Vagina (tissue), 2 donors: ENCODE data around the gene VSTM1.

Experiments used
- POLR2A ChIP-seq, 2 donors: fragments of 450-650 bp; IDR thresholded peaks; one replicate each; pipeline ENCODE4 v1.6.1; 2017; ENCODE audit warnings: antibody characterized with exemption in 2 of 2, mild to moderate bottlenecking in 2 of 2, moderate library complexity in 2 of 2
- POLR2AphosphoS5 ChIP-seq, 2 donors: sonication (generic); formaldehyde crosslinking; IDR thresholded peaks; one replicate each; pipeline ENCODE4 v1.9.0; 2017; ENCODE audit warnings: antibody characterized with exemption in 2 of 2, mild to moderate bottlenecking in 2 of 2, low read depth in 1 of 2; ENCODE audit not compliant: insufficient read depth in 1 of 2
- TF ChIP-seq, protein P1 (sequence below), 3 experiments: fragments of 450-650 bp in 2 of 3; fragments of 200-600 bp in 1 of 3; sonication (generic) in 1 of 3; IDR thresholded peaks; one replicate each; pipeline ENCODE4 v1.5.1; 2017 to 2019; ENCODE audit warnings: antibody characterized with exemption in 3 of 3, mild to moderate bottlenecking in 2 of 3, moderate library complexity in 2 of 3

DNA sequence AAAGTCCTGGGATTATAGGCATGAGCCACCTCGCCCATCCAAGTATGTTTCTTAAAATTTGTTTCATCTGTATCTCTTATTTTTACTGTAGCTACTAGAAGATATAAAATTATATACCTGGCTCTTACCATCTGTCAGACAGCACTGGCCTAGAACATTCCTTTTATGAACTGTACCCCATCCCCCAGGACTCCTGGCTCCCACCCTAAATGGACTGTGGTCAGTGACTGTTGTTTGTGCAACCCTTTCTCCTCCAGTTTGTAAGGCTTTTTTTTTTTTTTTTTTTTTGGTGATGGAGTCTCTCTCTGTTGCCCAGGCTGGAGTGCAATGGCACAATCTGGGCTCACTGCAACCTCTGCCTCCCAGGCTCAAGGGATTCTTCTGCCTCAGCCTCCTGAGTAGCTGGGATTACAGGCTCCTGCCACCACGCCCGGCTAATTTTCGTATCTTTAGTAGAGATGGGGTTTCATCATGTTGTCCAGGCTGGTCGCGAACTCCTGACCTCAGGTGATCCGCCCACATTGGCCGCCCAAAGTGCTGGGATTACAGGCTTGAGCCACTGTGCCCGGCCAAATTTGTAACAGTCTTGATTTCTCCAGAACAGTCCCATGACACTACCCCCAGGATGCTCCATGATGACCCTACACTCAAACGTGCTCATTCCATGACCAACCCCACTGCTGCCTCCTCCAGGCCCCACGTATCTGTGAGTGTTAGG, 41.5 kb upstream of the VSTM1 start:
- TF ChIP-seq POLR2A (IDR thresholded peaks at IDR 0.05) (no peak), POLR2AphosphoS5 (IDR thresholded peaks at IDR 0.05; ENCODE audit: insufficient read depth in 1 of 2, low read depth in 1 of 2) (no peak)
- TF ChIP-seq, protein P1, sequence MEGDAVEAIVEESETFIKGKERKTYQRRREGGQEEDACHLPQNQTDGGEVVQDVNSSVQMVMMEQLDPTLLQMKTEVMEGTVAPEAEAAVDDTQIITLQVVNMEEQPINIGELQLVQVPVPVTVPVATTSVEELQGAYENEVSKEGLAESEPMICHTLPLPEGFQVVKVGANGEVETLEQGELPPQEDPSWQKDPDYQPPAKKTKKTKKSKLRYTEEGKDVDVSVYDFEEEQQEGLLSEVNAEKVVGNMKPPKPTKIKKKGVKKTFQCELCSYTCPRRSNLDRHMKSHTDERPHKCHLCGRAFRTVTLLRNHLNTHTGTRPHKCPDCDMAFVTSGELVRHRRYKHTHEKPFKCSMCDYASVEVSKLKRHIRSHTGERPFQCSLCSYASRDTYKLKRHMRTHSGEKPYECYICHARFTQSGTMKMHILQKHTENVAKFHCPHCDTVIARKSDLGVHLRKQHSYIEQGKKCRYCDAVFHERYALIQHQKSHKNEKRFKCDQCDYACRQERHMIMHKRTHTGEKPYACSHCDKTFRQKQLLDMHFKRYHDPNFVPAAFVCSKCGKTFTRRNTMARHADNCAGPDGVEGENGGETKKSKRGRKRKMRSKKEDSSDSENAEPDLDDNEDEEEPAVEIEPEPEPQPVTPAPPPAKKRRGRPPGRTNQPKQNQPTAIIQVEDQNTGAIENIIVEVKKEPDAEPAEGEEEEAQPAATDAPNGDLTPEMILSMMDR (IDR thresholded peaks at IDR 0.05) = no peak
